ENCODE measurements around the gene USP24. TPM values are rescaled to one million over a fixed set of nuclear protein-coding genes. Genes with fewer than 3 reads are reported as not detected.
A peak's percentile ranks its signal among the peaks of the same experiment; 100 is the strongest.

Gene USP24
- total RNA-seq, 1 experiment from 2014 or later = 38.5 TPM

GRCh38 chr1:55146781-55147180 lies 68.4 kb downstream of the USP24 start:
- ATAC-seq (no peak), DNase-seq (peak; percentile 18)
- H4K20me1 ChIP-seq (ENCODE audit: low read length) = no peaks in the 10 kb centered on the region
- TF ChIP-seq CTCF (conservative IDR thresholded peaks at IDR 0.05; ENCODE audit: low read depth, low read length) (no peak), EZH2phosphoT487 (IDR thresholded peaks at IDR 0.05; ENCODE audit: borderline replicate concordance, low read length) (no peak), EZH2 (IDR thresholded peaks at IDR 0.05; ENCODE audit: low read length, unreplicated experiment) (no peak)
- POLR2A ChIA-PET (ENCODE audit: unreplicated experiment) = no interaction called here
- H3K9ac ChIP-seq (ENCODE audit: low read length) = no peak overlapping the region
- no peak overlapping the region for H3K4me2 ChIP-seq (ENCODE audit: low read length)
- H3K27me3 ChIP-seq (ENCODE audit: low read length) = no peaks in the 10 kb centered on the region
- H3K9me2 ChIP-seq (replicated peaks; ENCODE audit: low read length) = no peaks in the 10 kb centered on the region
- H3K36me3 ChIP-seq (ENCODE audit: low read depth, low read length) = peaks cover 34% of the 10 kb centered on the region
- BruUV-seq (replicated peaks) = no TSS peak
- no peak overlapping the region for H3K27ac ChIP-seq (ENCODE audit: low read length)
- intact Hi-C loops (cut with micrococcal nuclease) = no loop called here
- H3K79me2 ChIP-seq (ENCODE audit: low read length) = no peaks in the 10 kb centered on the region
- H2AFZ ChIP-seq (ENCODE audit: low read length) = no peak overlapping the region
- H3F3A ChIP-seq (ENCODE audit: low read length, unreplicated experiment) = no peaks in the 10 kb centered on the region
- CTCF ChIA-PET = no interaction called here
- no peaks in the 10 kb centered on the region for H3K4me1 ChIP-seq (ENCODE audit: insufficient read depth, low read length)
- no peak overlapping the region for H3K4me3 ChIP-seq (ENCODE audit: low read length)
- no peaks in the 10 kb centered on the region for H3K9me3 ChIP-seq (ENCODE audit: low read length)

- peaks cover 5% of the 10 kb centered on the region; the same call in 1 of the 2 replicates for H3K4me1 ChIP-seq (ENCODE audit: insufficient read depth, low read length)
- no TSS peak for BruUV-seq (replicated peaks)
- intact Hi-C loops (cut with micrococcal nuclease) = no loop called here
- H3K9me3 ChIP-seq (ENCODE audit: low read length) = no peaks in the 10 kb centered on the region
- H3K27ac ChIP-seq (ENCODE audit: low read length) = no peak overlapping the region
- no peak for ATAC-seq
- H3F3A ChIP-seq (ENCODE audit: low read length, unreplicated experiment) = peaks cover 4% of the 10 kb centered on the region
- no peaks in the 10 kb centered on the region for H3K9me2 ChIP-seq (replicated peaks; ENCODE audit: low read length)
- ChIA-PET CTCF (no interaction called here), POLR2A (ENCODE audit: unreplicated experiment) (no interaction called here)
- H3K9ac ChIP-seq (ENCODE audit: low read length) = no peak overlapping the region
- H3K36me3 ChIP-seq (ENCODE audit: low read depth, low read length) = peaks cover 42% of the 10 kb centered on the region
- no peaks in the 10 kb centered on the region for H4K20me1 ChIP-seq (ENCODE audit: low read length)
- H2AFZ ChIP-seq (ENCODE audit: low read length) = no peak overlapping the region
- no peak for DNase-seq
- H3K27me3 ChIP-seq (ENCODE audit: low read length) = no peaks in the 10 kb centered on the region
- no peaks in the 10 kb centered on the region for H3K79me2 ChIP-seq (ENCODE audit: low read length)
- TF ChIP-seq EZH2 (IDR thresholded peaks at IDR 0.05; ENCODE audit: low read length, unreplicated experiment) (no peak), EZH2phosphoT487 (IDR thresholded peaks at IDR 0.05; ENCODE audit: borderline replicate concordance, low read length) (no peak), CTCF (conservative IDR thresholded peaks at IDR 0.05; ENCODE audit: low read depth, low read length) (no peak)
- no peak overlapping the region for H3K4me2 ChIP-seq (ENCODE audit: low read length)
- H3K4me3 ChIP-seq (ENCODE audit: low read length) = no peak overlapping the region
These were observed 70.3 kb downstream of the USP24 start for GRCh38 chr1:55144886-55145285.

GRCh38 chr1:55143684-55144083 lies 71.5 kb downstream of the USP24 start:
- Histone ChIP-seq H3K4me3 (ENCODE audit: low read length) (no peak overlapping the region), H3K9me2 (replicated peaks; ENCODE audit: low read length) (no peaks in the 10 kb centered on the region), H3F3A (ENCODE audit: low read length, unreplicated experiment) (peaks cover 4% of the 10 kb centered on the region), H3K9ac (ENCODE audit: low read length) (no peak overlapping the region), H3K4me2 (ENCODE audit: low read length) (no peak overlapping the region), H4K20me1 (ENCODE audit: low read length) (no peaks in the 10 kb centered on the region), H3K4me1 (ENCODE audit: insufficient read depth, low read length) (peaks cover 5% of the 10 kb centered on the region; the same call in 1 of the 2 replicates), H2AFZ (ENCODE audit: low read length) (no peak overlapping the region), H3K79me2 (ENCODE audit: low read length) (no peaks in the 10 kb centered on the region), H3K27ac (ENCODE audit: low read length) (no peak overlapping the region), H3K36me3 (ENCODE audit: low read depth, low read length) (peaks cover 48% of the 10 kb centered on the region), H3K9me3 (ENCODE audit: low read length) (no peaks in the 10 kb centered on the region), H3K27me3 (ENCODE audit: low read length) (no peaks in the 10 kb centered on the region)
- intact Hi-C loops (cut with micrococcal nuclease) = loop anchor here (1.0 to 2.0 kb wide), 2 partner anchors 69 to 74 kb away; no protein-coding TSS in a partner anchor
- POLR2A ChIA-PET (ENCODE audit: unreplicated experiment) = no interaction called here
- TF ChIP-seq EZH2phosphoT487 (IDR thresholded peaks at IDR 0.05; ENCODE audit: borderline replicate concordance, low read length) (no peak), EZH2 (IDR thresholded peaks at IDR 0.05; ENCODE audit: low read length, unreplicated experiment) (no peak), CTCF (conservative IDR thresholded peaks at IDR 0.05; ENCODE audit: low read depth, low read length) (peak; percentile 55)
- BruUV-seq (replicated peaks) = no TSS peak
- ATAC-seq = peak; percentile 89
- DNase-seq = peak; percentile 44
- CTCF ChIA-PET = interaction anchor here (0.5 to 1.3 kb wide), 9 partner anchors 9 to 400 kb away, joined by 3 to 14 read pairs (median 4); no protein-coding TSS in a partner anchor

All from PC-3 (cell line).